Activated naive CD4-positive, alpha-beta T cell (primary cell): Measurements from ENCODE around the gene PCDHGA1.

ENCODE experiments used
- DNase-seq, 4 experiments: peaks; one replicate each; lab custom pipeline; 2025; lab: John Stamatoyannopoulos, UW

Gene PCDHGA1

DNA sequence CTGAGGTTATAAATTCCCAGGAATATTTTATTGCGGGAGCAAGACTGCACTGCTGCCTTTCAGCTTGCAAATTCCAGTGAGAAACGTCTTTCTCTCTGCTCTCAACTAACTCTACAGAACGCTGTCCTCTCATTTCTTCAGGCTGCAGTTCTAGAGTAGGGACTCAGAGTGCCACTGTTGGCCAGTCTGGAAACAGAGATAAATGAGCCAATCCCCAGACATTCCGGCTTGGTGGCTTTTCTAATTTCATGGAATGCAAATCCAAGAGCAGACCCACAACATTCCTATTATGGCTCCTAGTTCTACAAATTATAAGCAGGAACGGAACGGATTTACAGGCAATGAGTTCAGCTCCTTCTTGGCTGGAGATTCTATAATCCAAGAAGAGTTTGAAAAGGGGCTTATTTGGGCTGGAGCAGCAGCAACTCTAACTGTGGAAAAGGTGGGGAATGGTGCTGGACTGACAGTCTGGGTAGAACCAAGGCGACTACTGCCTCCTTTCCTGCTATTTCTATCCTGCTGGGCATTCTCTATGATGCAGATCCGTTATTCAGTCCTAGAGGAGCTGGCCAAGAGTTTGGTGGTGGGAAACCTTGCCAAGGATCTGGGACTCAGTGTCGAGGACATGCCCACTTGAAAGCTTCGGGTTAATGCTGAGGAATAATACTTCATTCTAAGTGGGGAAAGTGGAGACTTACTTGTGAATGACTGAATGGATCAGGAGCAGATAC is 109.3 kb downstream of the PCDHGA1 start:
- no peak for DNase-seq

GRCh38 chr5:141440341-141440740 is 110.0 kb downstream of the PCDHGA1 start:
- no peak for DNase-seq

- no peak for DNase-seq
Measured at GRCh38 chr5:141441571-141442170, 111.4 kb downstream of the PCDHGA1 start.

- DNase-seq: no peak
Measured at GRCh38 chr5:141465351-141465750, 135.0 kb downstream of the PCDHGA1 start.

DNA sequence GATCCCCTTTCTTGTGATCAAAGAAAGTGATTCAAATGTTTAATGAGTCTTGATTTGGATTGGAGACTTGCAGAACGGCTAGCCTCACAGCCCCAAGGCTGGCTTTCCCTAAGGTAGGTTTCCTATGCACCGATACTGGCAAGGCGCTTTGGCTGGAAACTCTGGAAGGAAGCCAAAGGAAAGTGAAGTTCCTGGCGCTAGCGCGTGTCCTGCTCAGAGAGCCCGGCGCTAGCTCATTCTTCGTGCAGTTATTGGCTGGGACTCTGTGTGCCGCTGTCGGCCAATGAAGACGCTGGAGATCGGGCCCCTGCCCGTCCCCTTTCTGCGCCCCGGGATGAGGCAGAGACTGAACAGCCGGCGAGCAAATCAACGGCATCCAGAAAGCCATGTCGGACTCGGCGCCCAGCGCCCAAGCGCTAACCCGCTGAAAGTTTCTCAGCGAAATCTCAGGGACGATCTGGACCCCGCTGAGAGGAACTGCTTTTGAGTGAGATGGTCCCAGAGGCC is 145.4 kb downstream of the PCDHGA1 start, which contains the start of gene PCDHGC3:
Gene PCDHGC3 (plus strand): TSS at position 342 of the 507 bp plus-strand sequence. CDS start 151 bp downstream, at position 493.
- peak in 1 of 4 experiments; percentile 5 for DNase-seq

- no peak for DNase-seq
Measured at GRCh38 chr5:141476132-141476911, 146.0 kb downstream of the PCDHGA1 start.

DNA sequence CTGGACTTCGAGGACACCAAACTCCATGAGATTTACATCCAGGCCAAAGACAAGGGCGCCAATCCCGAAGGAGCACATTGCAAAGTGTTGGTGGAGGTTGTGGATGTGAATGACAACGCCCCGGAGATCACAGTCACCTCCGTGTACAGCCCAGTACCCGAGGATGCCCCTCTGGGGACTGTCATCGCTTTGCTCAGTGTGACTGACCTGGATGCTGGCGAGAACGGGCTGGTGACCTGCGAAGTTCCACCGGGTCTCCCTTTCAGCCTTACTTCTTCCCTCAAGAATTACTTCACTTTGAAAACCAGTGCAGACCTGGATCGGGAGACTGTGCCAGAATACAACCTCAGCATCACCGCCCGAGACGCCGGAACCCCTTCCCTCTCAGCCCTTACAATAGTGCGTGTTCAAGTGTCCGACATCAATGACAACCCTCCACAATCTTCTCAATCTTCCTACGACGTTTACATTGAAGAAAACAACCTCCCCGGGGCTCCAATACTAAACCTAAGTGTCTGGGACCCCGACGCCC is 146.8 kb downstream of the PCDHGA1 start:
- DNase-seq: no peak

DNA sequence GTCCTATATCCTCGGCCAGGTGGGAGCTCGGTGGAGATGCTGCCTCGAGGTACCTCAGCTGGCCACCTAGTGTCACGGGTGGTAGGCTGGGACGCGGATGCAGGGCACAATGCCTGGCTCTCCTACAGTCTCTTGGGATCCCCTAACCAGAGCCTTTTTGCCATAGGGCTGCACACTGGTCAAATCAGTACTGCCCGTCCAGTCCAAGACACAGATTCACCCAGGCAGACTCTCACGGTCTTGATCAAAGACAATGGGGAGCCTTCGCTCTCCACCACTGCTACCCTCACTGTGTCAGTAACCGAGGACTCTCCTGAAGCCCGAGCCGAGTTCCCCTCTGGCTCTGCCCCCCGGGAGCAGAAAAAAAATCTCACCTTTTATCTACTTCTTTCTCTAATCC is 147.5 kb downstream of the PCDHGA1 start:
- no peak for DNase-seq

GRCh38 chr5:141478321-141478945 is 148.1 kb downstream of the PCDHGA1 start:
- DNase-seq: no peak

- no peak for DNase-seq
Measured at GRCh38 chr5:141479776-141480175, 149.5 kb downstream of the PCDHGA1 start.

DNA sequence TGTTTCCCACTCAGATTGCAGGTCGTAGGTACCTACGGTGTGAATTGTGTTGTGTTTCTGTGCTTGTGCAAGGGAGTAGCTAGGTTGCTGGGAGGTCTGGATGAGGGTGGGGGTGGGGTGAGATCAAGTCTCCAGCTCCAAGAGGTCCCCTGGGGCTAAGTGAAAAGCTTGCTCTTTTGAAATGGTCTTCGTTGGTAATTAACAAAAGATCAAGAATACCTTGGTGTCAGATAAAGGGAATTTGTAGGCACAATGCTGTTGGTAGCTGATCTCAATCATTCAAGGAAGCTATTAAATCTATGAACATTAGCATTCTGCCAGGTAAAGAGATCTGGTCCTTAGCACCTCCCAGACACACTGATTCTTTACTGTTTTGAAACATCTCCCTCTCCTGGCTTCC is 153.6 kb downstream of the PCDHGA1 start:
- no peak for DNase-seq

DNA sequence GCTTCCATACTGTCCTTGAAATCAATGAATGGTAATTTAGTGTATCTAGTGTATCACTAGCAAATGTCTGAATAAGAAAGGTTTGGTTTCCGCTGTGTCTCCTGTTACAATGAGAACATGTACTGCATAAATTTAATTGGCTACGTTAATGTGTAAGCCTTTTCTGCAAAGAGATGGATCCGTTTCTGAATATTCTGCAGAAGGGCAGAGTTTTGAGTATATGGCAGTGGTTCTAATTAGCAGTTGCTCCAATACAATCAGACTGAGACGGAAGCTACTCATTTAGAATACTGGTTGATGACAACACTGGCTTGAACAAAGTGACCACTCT is 154.0 kb downstream of the PCDHGA1 start:
- DNase-seq: no peak

GRCh38 chr5:141484641-141485311 is 154.5 kb downstream of the PCDHGA1 start, which contains the start of gene PCDHGC4:
Gene PCDHGC4 (plus strand): TSS chr5:141485030. CDS start chr5:141485174, 144 bp downstream.
- DNase-seq: no peak

DNA sequence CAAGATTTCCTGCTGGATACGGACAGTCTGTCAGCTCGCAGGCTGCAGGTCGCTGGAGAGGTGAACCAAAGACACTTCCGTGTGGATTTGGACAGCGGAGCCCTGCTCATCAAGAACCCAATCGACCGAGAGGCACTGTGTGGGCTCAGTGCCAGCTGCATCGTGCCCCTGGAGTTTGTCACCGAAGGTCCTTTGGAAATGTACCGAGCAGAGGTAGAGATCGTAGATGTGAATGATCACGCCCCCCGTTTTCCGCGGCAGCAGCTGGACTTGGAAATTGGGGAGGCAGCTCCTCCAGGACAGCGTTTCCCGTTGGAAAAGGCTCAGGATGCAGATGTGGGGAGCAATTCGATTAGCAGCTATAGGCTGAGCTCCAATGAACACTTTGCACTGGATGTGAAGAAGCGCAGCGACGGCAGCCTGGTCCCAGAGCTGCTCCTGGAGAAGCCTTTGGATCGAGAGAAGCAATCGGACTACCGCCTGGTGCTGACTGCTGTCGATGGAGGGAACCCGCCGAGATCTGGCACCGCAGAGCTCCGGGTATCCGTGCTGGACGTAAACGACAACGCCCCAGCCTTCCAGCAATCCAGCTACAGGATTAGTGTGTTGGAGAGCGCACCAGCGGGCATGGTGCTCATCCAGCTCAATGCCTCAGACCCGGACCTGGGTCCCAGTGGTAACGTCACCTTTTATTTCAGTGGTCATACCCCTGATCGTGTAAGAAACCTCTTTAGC is 155.2 kb downstream of the PCDHGA1 start:
- no peak for DNase-seq

- DNase-seq: no peak
Measured at GRCh38 chr5:141486091-141486490, 155.8 kb downstream of the PCDHGA1 start.

- DNase-seq: no peak
Measured at GRCh38 chr5:141487131-141487530, 156.8 kb downstream of the PCDHGA1 start.

- DNase-seq: no peak
Measured at GRCh38 chr5:141488591-141489561, 158.6 kb downstream of the PCDHGA1 start, which contains the start of gene PCDHGC5. Gene PCDHGC5 (plus strand): TSS chr5:141489081. CDS start chr5:141489241, 160 bp downstream.

GRCh38 chr5:141489841-141490240 is 159.5 kb downstream of the PCDHGA1 start:
- no peak for DNase-seq

GRCh38 chr5:141490271-141490670 is 160.0 kb downstream of the PCDHGA1 start:
- no peak for DNase-seq
